GM15510 (cell line): Measurements from ENCODE around the gene AATK.

Experiments
- POLR2A ChIP-seq: IDR thresholded peaks from 3 replicates; pipeline ENCODE4 v1.6.1; 2011; ENCODE audit warnings: borderline replicate concordance; ENCODE audit not compliant: insufficient read length; ENCODE audit errors: extremely low read depth

The AATK gene

DNA sequence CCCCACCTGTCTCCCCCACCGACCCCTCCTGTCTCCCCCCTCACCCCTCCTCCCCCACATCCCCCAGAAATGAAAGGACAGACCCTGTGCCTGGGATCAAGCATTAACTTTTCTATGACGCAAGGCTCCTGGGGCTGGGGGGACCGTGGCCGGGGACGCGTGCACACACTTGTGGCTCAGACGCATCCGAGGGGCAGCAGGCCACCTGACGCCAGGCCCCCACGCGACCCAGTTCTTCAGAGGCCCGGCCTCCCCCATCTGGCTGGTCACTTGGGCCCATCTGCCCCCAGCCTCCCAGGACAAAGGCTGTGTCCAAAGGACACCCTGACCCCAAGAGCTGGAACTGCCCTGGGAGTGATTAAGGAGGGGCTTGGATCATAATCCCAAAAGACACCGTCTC is 14.7 kb downstream of the AATK start:
- TF ChIP-seq POLR2A: no peak

DNA sequence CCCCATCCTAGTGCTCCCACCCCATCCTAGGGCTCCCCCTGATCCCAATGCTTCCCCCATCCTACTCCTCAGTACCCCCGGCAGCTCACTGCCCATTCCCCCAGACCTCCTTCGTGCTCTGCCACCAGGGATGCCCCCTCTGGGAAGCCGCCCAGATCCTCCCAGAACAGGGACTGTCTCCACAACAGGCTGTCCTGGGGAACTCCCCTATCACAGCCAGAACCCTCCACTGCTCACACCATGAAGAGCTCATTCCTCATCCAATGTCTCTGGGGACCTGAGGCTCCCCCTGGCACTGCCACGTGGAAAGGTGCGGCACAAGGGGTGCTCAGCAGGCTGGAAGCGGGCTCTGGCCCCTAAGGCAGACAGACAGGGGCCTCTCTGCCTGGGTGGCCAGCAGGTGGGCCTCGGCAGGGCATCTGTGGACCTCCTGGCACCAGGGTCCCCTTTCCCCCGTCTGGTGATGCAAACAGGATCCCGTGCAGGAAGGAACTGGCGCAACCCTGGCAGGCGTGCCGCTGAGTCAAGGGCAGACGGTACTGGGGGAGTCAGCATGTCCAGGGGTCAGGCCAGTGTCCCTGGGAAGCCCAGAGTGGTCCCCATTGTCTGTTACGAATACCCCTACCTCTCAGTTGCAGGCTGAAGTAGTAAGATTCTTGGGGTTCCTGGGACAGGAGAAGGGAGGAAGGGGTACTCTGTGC is 15.5 kb downstream of the AATK start:
- TF ChIP-seq POLR2A: no peak

DNA sequence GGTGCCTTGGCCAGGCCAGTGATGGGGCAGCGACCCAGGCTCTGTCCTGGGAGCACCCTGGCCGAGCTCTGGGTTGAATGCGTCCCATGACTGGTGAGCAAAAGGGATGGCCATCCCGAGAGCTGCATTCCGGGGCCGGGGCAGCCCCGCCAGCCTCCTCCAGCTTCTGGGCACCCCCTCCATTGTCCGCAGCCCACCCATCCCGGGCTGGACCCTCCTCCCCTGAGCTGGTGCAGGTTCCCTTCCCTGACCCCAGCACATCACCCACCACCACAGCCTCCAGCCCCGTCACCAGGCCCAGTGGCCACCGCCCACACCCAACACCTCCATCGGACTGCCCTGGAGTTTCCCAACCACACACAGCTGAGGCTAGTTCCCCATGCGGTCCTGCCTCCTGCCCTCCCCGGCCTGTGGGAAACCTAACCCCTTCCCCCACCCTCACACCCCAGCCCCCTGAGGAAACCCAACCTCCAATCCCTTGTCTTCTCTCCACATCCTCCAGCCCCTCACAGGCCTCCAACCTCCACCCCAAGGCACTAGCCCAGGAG is 17.0 kb downstream of the AATK start:
- TF ChIP-seq POLR2A: no peak

DNA sequence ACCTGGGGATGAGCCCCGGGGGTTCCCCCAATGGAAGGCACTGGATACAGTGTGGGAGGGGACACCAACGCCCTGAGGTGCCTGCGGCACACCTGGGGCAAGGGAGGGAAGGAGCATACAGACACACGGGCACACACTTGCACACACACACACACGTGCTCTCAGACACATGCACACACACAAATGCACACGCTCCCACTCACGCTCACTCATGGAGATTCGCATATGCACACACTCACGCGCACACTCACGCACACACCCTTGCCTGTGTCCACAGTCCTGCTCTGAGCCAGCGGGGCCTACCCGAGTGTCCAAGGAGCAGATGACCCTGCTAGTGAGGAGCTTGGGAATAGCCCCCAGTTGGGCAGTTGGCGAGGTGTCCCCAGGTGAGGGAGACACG is 17.4 kb downstream of the AATK start:
- no peak for TF ChIP-seq POLR2A

DNA sequence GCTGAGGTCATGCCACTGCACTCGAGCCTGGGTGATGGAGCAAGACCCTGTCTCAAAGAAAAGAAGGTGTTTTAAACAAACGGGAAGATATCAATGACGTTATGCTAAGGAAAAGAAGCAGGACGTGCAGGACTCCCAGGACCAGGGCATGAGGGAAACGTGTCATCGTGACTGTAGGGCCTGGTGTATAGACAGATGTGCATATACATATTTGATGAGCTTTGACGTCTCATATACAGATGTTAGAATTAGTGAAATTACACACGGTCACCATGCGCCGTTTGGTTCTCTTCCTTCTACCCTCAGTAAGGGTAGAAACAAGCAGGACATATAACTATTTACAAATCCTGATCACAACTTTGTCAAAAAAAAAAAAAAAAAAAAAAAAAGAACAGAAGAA is 18.3 kb downstream of the AATK start:
- no peak for TF ChIP-seq POLR2A

DNA sequence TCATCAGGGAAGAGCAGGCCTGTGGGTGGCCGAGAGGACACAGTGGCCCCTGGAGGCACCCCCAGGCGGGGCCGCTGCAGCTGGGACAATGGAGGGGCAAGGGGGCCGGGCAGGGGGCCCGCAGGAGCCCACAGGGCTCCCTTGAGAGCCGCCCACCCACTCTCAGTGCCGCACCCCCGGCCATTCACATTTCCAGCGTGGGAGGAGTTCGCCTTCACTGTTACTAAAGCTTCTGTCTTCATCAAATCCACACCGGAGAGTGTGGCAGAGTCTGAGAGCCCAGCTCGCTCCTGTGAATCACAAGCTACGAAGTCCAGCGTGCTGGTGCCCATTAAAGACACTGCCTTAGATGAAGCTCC is 21.6 kb downstream of the AATK start:
- no peak for TF ChIP-seq POLR2A

DNA sequence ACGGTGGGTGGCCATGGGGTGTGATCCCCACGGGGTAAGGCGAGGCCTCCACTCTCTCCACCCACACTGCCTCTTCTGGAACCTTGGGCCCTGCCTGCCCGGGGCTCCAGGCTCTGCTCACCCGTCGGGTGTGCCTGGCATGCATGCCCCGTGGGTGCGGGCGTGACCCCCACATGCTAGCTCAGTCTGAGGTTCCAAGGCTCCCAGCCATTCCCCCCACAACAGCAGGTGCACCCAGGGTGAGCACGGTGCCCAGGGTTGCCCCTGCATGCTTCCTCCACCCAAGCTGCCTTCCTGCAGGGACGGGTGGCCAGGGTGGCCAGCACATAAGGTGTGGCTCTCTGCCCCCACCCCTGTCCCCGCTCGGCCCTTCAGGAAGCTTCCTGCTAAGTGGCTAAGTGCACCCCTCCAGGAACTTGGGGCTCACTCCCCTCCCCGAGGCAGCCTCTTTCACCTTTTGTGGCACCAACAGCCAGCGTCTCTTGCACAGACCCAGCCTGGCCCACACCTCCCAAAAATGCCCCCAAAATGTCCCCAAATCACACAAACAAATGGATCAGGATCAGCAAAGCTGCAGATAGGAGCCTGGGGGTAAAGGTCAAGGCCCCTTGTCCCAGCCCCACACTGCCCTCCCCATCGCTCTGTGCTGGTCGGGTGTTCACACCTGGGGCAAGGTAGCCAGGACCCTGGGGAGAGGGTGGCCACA is 22.2 kb downstream of the AATK start:
- no peak for TF ChIP-seq POLR2A

DNA sequence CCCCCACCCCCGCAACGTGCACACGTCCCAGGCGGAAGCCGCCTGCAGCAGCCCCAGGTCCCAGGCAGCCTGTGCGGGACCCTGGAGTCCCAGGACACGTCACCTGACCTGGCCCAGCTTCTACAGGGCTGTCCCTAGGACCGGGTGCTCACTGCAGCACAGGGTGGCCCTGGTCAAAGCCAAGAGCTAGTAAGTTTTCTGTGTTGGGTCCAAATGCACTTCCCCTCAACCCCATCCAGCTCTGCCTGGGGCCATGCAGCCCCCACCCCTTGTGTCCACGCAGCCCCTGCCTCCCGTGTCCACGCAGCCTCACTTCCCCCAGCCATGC is 22.9 kb downstream of the AATK start:
- TF ChIP-seq POLR2A: no peak

DNA sequence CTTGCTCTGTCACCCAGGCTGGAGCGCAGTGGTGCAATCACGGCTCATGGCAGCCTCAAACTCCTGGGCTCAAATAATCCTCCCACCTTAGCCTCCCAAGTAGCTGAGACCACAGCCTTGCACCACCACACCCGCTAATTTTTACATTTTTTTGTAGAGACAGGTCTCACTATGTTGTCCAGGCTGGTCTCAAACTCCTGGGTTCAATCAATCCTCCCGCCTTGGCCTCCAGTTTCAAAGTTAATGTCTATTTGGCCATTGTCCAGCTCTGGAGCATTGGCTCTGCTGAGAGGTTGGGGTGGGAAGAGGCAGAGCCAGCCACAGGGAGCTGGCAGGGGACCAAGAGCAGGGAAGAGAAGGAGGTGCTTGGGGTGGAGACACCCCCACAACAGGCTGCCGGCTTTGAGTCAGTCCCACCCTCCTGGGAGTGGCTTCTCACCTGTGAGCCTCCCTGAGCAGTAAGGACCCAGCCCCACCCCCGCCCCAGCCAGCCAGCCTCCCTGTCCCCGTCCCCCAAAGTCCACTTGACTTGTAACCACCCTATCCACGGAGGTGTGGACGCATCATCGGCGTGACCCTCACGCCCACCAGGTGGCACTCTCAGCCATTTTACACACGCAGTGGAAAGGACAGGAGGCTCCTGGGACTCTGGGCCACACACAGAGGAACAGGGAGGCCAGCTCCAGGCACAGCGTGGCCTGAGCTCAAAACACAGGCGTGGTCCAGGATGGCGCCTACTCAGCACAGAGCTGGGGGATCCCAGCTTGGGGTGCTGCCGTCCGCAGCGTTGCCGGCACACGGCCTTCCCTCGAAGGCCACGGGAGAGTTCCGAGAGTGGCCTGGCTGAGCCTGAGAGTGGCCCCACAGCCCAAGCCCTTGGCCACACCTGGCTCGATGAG is 23.5 kb downstream of the AATK start:
- TF ChIP-seq POLR2A: no peak

DNA sequence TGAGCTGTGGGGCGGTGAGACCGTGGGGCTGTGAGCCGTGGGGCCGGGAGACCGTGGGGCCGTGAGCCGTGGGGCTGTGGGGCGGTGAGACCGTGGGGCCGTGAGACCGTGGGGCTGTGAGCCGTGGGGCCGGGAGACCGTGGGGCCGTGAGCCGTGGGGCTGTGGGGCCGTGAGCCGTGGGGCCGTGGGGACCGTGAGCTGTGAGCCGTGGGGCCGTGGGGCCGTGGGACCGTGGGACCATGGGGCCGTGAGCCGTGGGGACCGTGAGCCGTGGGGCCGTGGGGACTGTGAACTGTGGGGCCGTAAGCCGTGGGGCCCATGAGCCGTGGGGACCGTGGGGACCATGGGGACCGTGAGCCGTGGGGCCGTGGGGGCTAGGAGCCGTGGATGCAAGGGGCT is 25.3 kb downstream of the AATK start:
- TF ChIP-seq POLR2A: no peak

DNA sequence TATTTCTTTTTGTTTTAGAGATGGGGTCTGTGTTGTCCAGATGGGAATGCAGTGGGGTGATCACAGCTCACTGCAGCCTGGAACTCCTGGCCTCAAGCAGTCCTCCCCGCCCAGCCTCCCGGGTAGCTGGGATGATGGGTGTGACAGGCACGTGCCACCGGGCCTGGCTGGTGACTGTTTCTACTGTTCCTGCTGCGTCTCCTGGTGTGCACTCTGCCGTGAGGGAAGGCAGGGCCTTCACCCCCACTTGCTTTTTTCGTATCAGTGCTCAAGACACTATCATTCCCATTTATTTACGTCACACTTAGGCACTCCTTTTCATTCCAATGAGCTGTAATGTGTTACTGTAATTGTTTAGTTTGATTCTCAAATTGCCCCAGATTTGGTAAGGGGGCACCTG is 26.0 kb downstream of the AATK start:
- no peak for TF ChIP-seq POLR2A

DNA sequence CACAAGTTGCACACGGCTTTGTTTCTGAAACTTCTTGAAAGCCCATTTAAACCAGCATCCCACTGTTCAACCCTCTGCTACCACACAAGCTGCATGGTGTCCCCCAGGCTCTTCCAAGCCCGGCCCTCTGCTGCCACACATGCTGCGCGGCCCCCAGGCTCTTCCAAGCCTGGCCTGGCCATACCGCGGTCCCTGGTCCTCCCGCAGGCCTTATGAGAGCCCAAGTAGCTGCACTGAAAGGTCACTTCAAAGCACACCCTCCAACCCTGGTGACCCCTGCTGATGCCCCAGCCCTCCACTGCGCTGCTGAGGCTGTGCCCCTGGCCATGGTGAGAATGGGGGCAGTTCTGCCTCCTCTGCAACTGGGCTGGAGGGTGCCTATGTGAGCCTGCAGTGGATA is 26.6 kb downstream of the AATK start:
- no peak for TF ChIP-seq POLR2A

DNA sequence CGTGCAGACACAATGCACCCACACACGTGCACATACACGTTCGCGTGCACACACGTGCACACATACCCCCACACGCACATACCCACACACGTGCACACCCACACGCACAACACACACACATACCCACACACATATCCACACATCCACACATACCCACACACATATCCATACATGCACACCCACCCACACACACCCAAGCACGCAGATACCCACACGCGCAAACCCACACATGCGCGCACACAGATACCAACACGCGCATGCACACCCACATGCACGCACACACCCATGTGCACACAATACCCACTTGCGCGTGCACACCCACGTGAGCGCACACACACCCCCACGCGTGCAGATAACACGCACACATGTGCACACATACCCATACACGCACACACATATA is 27.5 kb downstream of the AATK start:
- no peak for TF ChIP-seq POLR2A

DNA sequence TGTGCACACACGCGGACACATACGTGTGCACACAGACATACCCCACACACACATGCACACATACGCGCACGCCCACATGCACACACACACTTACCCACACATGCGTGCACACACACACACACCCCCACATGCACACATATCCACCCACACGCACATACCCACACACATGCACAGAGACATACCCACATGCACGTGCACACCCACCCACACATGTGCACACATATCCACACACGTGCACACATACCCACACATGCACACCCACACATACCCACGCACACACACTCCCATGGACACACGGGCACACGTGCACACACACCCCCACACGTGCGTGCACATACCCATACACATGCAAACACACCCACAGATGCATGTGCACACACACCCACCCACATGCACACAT is 27.9 kb downstream of the AATK start:
- no peak for TF ChIP-seq POLR2A

DNA sequence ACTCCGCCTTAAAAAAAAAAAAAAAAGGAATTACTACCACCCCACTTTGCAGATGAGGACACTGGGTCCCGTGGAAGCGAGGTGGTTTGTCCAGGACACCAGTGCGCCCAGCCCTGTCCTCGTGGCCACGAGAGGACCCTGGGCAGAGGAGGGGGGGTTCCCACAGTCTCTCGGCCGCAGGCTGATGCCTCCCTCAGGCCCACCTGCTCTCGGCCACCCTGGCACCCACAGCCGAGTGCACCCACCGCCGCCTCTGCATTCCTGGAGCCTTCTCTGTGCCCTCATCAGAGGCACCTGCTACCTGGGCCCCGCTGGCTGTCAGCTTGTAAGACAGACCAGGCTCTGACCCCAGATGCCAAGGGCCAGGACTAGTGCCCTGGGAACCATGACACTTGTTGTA is 28.8 kb downstream of the AATK start:
- no peak for TF ChIP-seq POLR2A

DNA sequence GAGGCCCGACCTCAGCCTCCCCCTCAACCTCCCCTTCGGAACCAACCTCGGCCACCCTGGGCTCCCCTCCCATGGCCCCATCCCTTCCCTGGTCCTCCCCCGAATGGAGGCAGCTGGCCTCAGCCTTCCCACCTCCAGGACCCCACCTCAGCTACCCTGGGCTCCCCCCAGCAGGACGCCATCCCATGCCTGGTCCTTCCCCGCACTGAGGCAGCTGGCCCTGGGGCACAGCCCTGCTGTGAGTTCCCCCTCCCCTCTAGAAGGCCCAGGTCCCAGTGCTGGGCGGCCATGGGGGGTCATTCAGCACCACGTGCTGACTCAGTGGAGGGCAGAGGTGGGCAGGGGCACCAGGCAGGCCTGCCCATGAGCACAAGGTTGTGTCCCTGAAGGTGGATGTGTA is 29.7 kb downstream of the AATK start:
- TF ChIP-seq POLR2A: no peak

DNA sequence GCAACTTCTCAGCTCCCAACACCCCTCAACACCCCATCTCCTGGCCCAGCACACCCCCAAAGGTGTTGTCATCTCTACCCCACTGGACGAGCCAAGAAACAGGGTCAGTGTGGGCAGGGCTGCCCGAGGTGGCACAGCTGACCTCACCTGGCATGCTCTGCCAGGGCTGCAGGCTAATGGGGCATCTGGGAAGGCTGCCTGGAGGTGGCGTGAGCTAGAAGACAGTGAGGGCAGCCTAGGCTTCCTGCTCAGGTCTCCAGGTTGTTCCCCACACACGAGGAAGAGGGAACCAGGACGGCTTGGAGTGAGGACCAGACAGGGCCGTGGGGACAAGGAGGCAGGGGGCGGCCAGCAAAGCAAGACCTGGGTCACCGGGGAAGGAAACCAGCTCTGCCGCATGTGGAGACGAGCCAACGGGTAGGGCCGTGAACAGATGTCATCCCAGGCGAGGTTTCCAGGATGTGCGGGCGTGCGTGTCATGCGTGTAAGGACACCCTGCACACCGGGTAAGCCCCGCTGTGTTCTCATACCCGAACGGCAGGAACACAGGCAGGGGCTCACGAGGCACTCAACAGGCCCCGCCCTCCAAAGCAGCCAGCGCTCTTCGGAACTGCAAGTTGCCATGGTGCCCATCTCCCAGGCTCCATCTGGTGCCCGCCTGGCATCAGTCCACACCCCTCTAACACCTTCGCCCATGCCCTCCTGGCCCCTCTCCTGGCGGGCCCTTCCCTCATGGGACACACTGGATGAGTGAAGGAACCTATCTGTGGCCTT is 30.3 kb downstream of the AATK start:
- no peak for TF ChIP-seq POLR2A
